EH (cell line): ENCODE data around the gene CSTA.

ENCODE experiments used
- DNase-seq: peaks from one replicate; pipeline ENCODE4 v3.0.0-alpha.2; 2015; ENCODE audit warnings: low read depth

The CSTA gene

GRCh38 chr3:122324871-122325323 lies at the start of gene CSTA:
Gene CSTA, plus strand, starts transcription at chr3:122325248. Its CDS starts 45 bp downstream, at chr3:122325293.
- DNase-seq: no peak

- no peak for DNase-seq
These were observed 43.2 kb upstream of the CSTA start for GRCh38 chr3:122281891-122282290.

- no peak for DNase-seq
These were observed 41.1 kb upstream of the CSTA start for GRCh38 chr3:122283796-122284445.

DNA sequence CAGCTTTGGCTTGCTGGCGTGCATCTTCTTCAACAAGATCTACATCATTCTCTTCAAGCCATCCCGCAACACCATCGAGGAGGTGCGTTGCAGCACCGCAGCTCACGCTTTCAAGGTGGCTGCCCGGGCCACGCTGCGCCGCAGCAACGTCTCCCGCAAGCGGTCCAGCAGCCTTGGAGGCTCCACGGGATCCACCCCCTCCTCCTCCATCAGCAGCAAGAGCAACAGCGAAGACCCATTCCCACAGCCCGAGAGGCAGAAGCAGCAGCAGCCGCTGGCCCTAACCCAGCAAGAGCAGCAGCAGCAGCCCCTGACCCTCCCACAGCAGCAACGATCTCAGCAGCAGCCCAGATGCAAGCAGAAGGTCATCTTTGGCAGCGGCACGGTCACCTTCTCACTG lies 40.6 kb upstream of the CSTA start:
- DNase-seq: no peak

GRCh38 chr3:122294359-122294758 lies 30.7 kb upstream of the CSTA start:
- no peak for DNase-seq

GRCh38 chr3:122295266-122296062 lies 29.6 kb upstream of the CSTA start:
- no peak for DNase-seq

- DNase-seq: no peak
These were observed 26.8 kb upstream of the CSTA start for GRCh38 chr3:122298239-122298638.

- DNase-seq: no peak
These were observed 25.8 kb upstream of the CSTA start for GRCh38 chr3:122299215-122299614.

DNA sequence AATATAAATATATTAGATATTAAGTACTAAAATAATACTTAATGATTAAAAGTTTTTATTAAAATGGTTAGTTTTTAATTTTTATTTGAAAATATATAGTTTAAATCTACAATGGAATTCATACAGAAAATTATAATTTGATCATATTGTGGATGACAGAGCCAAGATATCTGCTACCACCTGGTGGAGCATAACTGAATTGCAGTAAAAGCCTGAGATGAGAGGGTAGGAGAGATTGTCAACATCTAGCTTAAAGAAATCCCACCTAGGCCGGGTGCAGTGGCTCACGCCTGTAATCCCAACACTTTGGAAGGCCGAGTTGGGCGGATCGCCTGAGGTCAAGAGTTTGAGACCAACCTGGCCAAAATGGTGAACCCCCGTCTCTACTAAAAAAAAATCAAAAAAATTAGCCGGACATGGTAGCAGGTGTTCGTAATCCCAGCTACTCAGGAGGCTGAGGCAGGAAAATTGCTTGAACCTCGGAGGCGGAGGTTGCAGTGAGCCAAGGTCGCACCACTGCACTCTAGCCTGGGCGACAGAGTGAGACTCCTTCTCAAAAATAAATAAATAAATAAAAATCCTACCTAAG lies 25.1 kb upstream of the CSTA start:
- DNase-seq: peak; percentile 31

- DNase-seq: no peak
These were observed 24.0 kb upstream of the CSTA start for GRCh38 chr3:122301063-122301462.

DNA sequence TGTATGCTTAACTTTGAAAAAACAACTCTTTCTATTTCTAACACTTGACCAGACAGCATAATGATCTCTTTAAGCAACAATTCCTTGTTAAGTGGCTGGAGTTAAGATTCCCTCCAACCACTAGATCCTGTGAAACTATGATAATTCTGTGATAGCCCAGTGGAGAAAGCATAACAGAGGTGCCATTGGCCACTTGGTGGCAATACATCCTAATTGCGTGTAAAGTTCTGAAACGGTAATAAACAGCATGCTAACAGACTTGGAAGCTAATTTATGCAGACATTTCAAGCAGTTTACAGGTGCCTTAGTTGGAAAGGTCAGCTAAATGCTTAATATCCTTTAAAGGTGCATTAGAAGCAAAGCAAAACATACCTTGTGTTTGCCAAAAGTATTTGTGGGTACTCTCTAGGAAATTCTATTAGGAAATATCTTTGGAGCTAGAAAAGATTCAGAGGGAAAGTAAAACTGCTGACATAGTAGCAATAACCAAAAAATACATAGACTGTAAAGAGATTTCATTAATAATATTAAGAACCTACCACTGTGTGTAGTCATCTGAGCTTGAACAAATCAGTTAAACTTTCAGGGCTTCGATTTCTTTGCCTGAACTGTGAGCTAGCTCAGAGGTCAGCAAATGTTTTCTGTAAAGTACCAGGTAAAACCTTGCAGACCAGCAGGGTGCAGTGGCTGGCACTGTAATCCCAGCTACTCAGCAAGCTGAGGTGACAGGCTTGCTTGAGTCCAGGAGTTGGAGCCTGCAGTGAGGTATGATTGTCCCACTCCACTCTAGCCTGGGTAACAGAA lies 19.0 kb upstream of the CSTA start:
- no peak for DNase-seq

- no peak for DNase-seq
These were observed 18.5 kb upstream of the CSTA start for GRCh38 chr3:122306622-122306953.

DNA sequence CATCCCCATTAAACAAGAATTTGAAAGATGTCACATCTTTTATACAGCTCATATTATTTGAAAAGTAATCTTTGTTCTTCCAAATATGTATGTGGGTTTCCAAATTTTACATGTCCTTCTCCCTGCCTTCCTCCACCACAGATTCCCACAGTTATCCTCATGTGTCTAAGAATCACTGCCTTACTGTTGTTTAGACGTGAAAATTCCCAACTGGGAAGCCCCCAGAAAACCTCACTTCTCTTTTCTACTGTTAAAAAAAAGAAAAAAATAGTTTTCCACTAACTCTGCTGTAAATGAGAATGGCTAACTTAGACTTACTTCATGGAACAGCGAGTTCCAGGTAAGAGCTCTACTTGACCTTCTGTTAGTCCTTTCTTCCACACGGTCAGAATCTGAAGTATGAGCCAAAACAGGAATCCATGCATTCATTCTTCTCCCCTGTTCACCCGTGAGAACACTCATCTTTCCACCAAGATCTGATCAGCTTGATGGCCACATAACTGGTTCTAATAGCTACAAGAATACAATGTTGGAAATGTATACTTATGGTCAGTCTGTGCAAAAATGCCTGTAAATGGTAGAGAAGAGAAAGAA lies 17.9 kb upstream of the CSTA start:
- no peak for DNase-seq

- no peak for DNase-seq
These were observed 17.1 kb upstream of the CSTA start for GRCh38 chr3:122307976-122308375.

DNA sequence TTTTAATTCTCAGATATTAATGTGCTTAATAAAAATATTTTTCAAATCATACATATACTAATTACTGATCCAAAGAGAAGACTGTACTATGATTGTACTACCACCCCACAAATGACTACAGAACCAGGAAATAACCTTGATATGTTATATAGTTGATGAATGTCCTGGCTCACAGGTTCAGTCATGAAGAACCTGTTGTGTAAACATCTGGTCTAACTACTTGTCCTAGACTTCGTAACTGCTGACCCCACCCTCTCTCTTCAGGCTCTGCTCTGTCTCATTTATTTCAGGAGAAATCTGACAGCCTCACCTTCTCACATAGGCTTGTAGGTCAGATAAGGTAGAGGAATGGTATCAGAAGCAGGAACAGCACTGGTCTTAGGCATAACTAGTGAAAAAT lies 14.7 kb upstream of the CSTA start:
- DNase-seq: no peak

GRCh38 chr3:122312826-122313225 lies 12.2 kb upstream of the CSTA start:
- DNase-seq: no peak

DNA sequence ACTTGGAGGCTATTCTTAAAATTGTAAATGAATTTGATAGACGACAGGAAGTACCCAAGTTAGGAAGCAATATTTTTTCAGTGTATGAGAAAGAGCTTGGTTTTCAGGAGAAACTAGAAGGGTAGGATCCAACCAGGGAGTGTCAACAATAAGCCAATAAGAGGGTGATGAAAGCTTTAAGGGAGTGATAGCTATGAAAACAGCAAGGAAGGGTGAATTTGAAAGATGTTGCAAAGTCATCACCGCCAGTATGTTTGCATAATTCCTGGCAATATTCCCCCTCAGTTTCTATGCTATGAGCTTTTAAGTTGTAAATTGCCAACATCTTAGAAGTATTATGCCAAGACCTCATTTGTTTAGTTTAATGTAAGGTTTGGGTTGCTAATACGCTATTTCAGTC lies 11.8 kb upstream of the CSTA start:
- no peak for DNase-seq

GRCh38 chr3:122314228-122314876 lies 10.7 kb upstream of the CSTA start:
- no peak for DNase-seq

DNA sequence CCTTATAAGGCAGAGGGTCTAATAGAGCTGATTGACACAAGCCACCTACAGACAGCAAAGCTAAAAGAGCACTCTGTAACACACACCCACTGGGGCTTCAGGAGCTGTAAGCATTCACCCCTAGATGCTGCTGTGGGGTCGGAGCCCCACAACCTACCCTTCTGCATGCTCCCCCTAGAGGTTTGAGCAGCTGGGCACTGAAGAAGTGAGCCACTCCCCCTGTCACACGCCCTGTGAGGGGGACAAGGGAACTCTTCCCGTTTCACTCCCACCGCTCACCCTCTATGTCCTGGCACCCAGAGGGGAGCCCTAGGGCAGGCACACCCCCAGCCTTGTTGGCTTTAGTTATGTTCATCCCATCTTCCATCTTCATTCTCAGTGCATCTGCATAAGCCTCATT lies 9.4 kb upstream of the CSTA start:
- DNase-seq: no peak

- no peak for DNase-seq
These were observed 8.7 kb upstream of the CSTA start for GRCh38 chr3:122316368-122316767.

GRCh38 chr3:122318620-122319019 lies 6.4 kb upstream of the CSTA start:
- DNase-seq: no peak
